SJCRH30 (cell line): Measurements from ENCODE around the gene EHD1. TPM values are rescaled to one million over a fixed set of nuclear protein-coding genes. Genes with fewer than 3 reads are reported as not detected.

Experiments used
- DNase-seq, 2 experiments: peaks; one replicate each; pipeline ENCODE4 v3.0.0-alpha.2; 2015 to 2020
- H3K27ac ChIP-seq: fragments of 250-450 bp; sonication (Bioruptor Pico); 2 replicates; pipeline ENCODE4 v1.5.1; 2020; ENCODE audit warnings: mild to moderate bottlenecking, moderate library complexity
- H3K27me3 ChIP-seq: fragments of 250-450 bp; sonication (Bioruptor Pico); 2 replicates; pipeline ENCODE4 v1.5.1; 2020; ENCODE audit warnings: mild to moderate bottlenecking, moderate library complexity
- H3K36me3 ChIP-seq: fragments of 250-450 bp; sonication (Bioruptor Pico); 2 replicates; pipeline ENCODE4 v1.5.1; 2020; ENCODE audit warnings: mild to moderate bottlenecking, moderate library complexity
- H3K4me1 ChIP-seq: fragments of 250-450 bp; sonication (Bioruptor Pico); 2 replicates; pipeline ENCODE4 v1.5.1; 2020; ENCODE audit warnings: mild to moderate bottlenecking, moderate library complexity
- H3K4me3 ChIP-seq: fragments of 250-450 bp; sonication (Bioruptor Pico); 2 replicates; pipeline ENCODE4 v1.5.1; 2020; ENCODE audit warnings: mild to moderate bottlenecking, moderate library complexity
- H3K9me3 ChIP-seq: fragments of 250-450 bp; sonication (Bioruptor Pico); replicated peaks from 2 replicates; pipeline ENCODE4 v1.5.1; 2020; ENCODE audit warnings: mild to moderate bottlenecking, moderate library complexity
- total RNA-seq: library from RNA; depleted of rRNA; stranded (reverse); fragments of >200 nt; shearing (Covaris generic); gene quantifications from 2 replicates; pipeline ENCODE4 v1.2.3, GENCODE V29; 2014

EHD1 gene
- total RNA-seq, 1 experiment from 2014 or later: 45.0 TPM

DNA sequence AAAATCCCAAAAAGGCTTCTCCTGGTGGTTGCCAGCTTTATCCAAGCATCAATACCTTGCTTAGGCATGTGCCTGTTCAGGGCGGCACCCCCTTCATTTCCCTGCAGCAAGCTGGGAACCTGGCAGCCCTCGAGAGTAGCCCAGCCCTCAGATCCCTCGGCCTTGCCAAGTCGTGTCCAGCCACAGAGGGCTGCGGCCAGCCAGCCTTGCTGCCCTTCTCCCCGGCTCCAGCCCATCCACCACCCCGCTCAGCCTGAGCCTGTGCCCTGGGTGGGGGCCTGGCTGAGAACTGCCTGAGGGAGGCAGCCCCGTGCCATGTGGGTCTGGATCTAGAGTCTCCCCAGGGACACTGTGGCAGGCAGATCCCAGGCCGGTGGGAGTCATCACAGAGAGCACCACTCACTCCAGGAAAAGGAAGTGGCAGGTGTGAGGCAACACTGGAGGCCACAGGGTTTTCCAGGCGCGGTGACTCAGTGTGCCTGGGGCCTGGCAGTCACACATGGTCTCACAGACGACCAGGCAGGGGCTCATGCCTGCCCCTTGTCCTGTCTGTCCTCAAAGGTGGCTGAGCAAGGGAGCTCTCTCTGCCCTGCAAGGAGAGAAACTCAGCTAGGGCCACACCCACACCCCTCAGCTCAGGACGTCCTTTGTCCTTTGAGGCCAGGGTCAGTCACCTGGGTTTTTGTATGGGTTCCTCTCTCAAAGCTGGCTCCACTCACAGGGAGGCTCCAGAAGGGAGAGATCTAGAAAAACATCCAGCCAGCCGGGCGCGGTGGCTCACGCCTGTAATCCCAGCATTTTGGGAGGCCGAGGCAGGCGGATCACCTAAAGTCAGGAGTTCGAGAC is 21.8 kb downstream of the EHD1 start:
- peaks cover 61% of the 10 kb centered on the region for H3K4me1 ChIP-seq
- DNase-seq: peak; percentile 80 to 86

DNA sequence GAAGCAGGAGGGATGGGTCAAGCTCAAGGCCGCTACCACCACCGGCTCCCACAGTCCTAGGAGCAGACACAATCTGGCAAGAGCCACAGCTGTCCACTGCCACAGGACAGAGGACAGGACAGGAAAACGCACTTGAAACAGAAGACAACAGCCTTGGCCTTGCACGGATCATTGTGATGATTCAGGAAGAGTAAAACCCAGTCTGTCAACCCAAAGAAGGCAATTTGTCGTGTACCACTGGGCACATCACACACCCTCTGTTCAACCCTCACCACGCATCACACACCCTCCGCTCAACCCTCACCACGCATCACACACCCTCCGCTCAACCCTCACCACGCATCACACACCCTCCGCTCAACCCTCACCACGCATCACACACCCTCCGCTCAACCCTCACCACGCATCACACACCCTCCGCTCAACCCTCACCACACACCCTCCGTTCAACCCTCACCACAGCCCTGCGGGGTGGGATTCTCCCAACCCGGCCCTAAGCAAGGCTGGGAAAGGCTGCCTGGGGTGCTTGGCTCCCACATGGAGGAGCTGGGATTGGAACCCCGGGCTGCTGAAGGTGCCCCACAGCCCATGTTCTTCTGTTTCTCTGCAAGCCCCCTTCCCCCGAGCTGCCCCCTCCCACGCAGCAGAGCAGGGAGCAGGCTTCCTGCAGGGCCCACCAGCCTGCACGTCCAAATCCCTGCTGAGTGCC is 22.7 kb downstream of the EHD1 start:
- Histone ChIP-seq H3K27me3 (no peaks in the 10 kb centered on the region), H3K9me3 (no peaks in the 10 kb centered on the region), H3K27ac (peak overlapping the region; percentile 73), H3K4me1 (peaks cover 64% of the 10 kb centered on the region), H3K4me3 (no peak overlapping the region), H3K36me3 (peaks cover 38% of the 10 kb centered on the region; the same call in 1 of the 2 replicates)
- no peak for DNase-seq

More for the DNA sequence above, 21.8 kb downstream of the EHD1 start:
- no peaks in the 10 kb centered on the region for H3K9me3 ChIP-seq
- no peaks in the 10 kb centered on the region for H3K27me3 ChIP-seq
- peak overlapping the region; percentile 73 for H3K27ac ChIP-seq
- peaks cover 38% of the 10 kb centered on the region; the same call in 1 of the 2 replicates for H3K36me3 ChIP-seq
- H3K4me3 ChIP-seq: no peak overlapping the region

DNA sequence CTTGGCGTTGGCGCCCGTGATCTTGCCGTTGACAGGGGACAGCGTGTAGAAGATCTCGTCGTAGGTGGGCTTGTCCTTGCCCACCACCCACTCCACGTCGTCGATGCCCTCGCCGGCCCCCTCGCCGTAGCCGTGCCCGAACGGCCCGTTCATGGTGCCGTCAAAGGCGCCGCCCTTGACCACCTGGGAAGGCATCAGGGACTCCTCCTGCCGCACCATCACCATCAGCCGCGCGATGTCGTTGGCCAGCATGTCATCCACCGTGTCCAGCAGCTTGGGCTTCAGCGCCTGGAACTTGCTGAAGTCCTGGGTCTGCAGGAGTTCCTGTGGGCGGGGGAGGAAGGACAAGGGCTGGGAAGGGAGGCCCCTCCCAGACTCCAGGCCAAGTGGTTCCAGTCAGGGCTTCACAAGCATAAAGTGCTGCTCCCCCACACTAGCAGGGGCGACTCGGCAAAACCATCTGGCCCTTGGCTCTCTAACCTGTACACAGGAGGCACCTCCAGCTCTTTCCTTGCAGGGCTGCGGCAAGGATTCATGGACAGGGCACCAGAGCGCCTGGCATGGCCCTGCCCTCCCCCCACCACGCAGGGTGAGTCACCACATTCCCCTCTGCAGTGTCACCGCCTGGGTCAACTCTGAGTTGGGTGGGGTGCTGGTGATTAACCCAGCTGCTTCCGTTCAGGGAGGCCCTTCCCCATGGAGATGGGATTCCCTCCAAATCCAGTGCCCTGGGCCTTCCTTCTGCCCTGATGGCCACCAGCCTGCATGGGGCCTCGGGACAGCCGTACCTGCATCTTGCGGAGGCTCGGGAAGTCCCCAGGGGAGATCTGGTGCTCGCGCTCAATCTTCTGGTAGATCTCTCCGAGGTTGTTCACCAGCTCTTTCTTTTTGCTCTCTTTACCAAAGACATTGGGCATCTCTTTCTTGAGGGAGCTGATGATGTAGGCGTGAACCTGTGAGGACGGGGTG is 23.6 kb downstream of the EHD1 start:
- no peaks in the 10 kb centered on the region for H3K9me3 ChIP-seq
- no peak overlapping the region for H3K4me3 ChIP-seq
- H3K27me3 ChIP-seq: no peaks in the 10 kb centered on the region
- H3K4me1 ChIP-seq: peaks cover 68% of the 10 kb centered on the region
- peak overlapping the region; percentile 73 for H3K27ac ChIP-seq
- H3K36me3 ChIP-seq: peaks cover 36% of the 10 kb centered on the region; the same call in 1 of the 2 replicates
- peak; percentile 75 to 82 for DNase-seq

DNA sequence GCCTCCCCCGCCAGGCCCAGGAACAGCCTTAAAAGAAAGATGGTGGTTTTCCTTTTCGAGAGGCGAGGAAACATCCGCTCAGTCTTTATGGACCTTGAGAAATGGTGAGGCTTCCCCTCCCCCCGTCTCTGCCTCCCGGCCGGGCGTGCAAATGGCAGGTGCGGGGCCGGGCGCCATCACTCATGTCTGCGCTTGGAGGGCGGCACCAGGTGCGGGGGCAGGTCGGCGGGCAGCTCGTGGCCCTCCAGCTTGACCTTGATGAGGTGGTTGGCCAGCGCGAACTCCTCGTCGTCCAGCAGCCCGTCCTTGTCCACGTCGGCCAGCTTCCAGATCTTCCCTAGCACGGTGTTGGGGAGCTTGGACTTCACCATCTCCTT is 24.3 kb downstream of the EHD1 start:
- H3K4me3 ChIP-seq: no peak overlapping the region
- H3K9me3 ChIP-seq: no peaks in the 10 kb centered on the region
- peaks cover 29% of the 10 kb centered on the region; the same call in 1 of the 2 replicates for H3K36me3 ChIP-seq
- peaks cover 62% of the 10 kb centered on the region for H3K4me1 ChIP-seq
- no peak for DNase-seq
- H3K27ac ChIP-seq: peak overlapping the region; percentile 73; the same call in 1 of the 2 replicates
- H3K27me3 ChIP-seq: no peaks in the 10 kb centered on the region

DNA sequence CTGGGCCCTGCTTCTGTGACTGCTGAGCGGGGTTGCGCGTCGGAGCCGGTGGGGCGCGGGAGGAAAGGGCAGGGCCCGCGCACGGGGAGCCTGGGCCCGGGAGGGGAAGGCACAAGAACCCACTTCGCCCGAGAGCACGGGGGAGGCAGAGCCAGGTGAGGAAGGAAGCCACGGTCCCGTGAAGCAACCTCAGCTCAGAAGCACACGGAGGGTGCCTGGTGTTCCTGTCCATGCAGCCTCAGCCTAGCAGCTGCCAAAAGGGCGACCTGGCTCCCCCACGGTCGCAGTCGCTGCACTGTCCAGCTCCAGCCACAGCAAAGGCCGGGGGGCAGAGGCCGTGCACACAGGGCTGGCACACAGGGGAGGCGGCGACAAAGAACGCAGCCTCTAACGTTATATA is 24.7 kb downstream of the EHD1 start:
- no peak for DNase-seq
- peaks cover 29% of the 10 kb centered on the region; the same call in 1 of the 2 replicates for H3K36me3 ChIP-seq
- peaks cover 58% of the 10 kb centered on the region for H3K4me1 ChIP-seq
- no peak overlapping the region for H3K4me3 ChIP-seq
- no peak overlapping the region for H3K27ac ChIP-seq
- H3K27me3 ChIP-seq: no peaks in the 10 kb centered on the region
- no peaks in the 10 kb centered on the region for H3K9me3 ChIP-seq

DNA sequence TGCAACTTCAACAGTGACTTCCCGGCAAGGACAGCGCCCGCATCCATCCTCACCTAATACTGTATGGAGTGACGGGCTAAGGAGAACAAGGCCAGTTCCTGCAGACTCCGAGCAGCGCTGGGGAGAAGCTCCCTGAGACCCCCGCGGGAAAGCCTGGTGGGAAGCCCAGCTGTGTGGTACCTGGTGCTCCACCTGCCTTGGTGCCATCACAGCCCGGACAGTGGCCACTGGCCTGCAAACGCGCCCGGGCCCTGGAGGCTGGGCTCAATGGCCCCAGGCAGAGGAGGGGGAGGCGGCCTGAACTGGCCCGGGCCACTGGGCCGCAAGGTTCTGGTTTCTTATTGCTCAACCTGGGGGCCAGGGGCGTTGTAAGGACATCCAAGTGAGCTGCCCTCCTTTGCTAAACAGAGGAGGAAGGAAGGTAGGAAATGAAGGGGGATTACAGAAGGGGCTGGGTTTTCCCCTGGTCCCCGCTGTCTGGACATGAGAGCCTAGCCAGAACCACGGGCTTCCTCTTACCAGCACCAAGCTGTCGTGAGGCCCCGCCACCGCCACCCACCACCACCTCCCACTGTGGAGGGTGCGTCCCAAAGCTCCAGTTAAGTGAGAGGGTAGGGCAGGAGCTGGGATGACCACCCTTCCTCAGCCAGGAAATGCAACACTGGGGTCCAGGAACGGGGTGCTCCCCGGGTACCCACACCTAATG is 25.5 kb downstream of the EHD1 start:
- Histone ChIP-seq H3K4me1 (peaks cover 51% of the 10 kb centered on the region), H3K27ac (no peak overlapping the region), H3K9me3 (no peaks in the 10 kb centered on the region), H3K36me3 (peaks cover 28% of the 10 kb centered on the region; the same call in 1 of the 2 replicates), H3K4me3 (no peak overlapping the region), H3K27me3 (no peaks in the 10 kb centered on the region)
- no peak for DNase-seq

DNA sequence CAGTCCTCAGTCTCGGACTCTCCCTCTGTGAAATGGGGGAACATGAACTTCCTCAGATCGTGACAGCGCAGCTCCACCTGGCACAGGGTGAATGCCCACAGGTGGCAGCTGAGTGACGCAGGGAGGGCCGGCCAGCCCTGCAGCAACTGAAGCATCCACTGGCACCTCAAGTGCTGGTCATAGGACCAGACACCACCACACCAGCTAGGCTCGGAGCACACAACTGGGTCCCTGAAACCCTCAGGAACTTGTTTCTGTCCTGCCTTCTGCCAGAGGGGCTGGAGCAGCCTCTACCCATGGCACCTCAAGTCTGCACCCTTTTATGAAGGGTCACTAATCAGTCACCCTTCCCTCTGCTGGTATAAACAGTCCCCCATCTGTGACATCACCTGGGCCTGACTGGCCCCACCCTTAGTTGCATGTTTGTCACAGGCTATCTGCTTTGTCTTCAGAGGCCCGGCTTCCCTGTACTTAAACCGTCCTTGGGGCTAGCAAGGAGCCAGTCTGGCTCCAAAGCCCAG is 26.5 kb downstream of the EHD1 start:
- no peak overlapping the region for H3K27ac ChIP-seq
- DNase-seq: no peak
- H3K9me3 ChIP-seq: no peaks in the 10 kb centered on the region
- no peak overlapping the region for H3K4me3 ChIP-seq
- H3K4me1 ChIP-seq: peaks cover 43% of the 10 kb centered on the region
- no peaks in the 10 kb centered on the region for H3K27me3 ChIP-seq
- H3K36me3 ChIP-seq: peaks cover 20% of the 10 kb centered on the region; the same call in 1 of the 2 replicates

DNA sequence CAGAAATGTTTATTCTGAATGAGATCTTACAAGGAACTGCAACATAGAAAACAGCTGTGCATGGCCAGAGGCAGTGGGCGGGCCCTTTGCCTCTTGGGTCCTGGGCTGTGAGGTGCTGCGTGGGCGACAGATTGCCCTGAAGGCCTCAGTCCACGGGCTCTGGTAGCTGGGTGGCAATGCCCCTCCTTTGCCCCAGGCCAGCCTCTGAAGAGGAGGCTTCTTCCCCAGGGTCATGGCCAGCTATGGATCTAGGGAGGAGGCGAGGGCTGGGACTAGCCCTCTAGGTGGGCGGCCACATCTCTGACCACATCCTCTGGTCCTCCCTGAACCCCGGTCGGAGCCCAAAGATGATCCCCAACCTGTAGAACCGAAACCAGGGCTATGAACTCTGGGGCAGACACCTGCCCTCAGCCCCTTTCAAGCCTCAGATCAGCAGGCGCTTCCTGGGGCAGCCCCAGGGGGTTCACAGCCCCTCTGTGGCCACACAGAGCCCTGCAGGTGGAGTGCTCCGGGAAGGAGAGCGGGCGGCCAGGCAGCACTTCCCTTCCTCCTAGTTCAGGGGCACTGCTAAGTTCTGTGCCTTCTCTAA is 27.3 kb downstream of the EHD1 start:
- Histone ChIP-seq H3K9me3 (no peaks in the 10 kb centered on the region), H3K27ac (no peak overlapping the region), H3K36me3 (peaks cover 19% of the 10 kb centered on the region; the same call in 1 of the 2 replicates), H3K4me1 (peaks cover 34% of the 10 kb centered on the region), H3K4me3 (no peak overlapping the region), H3K27me3 (no peaks in the 10 kb centered on the region)
- peak; percentile 47 to 60 for DNase-seq

DNA sequence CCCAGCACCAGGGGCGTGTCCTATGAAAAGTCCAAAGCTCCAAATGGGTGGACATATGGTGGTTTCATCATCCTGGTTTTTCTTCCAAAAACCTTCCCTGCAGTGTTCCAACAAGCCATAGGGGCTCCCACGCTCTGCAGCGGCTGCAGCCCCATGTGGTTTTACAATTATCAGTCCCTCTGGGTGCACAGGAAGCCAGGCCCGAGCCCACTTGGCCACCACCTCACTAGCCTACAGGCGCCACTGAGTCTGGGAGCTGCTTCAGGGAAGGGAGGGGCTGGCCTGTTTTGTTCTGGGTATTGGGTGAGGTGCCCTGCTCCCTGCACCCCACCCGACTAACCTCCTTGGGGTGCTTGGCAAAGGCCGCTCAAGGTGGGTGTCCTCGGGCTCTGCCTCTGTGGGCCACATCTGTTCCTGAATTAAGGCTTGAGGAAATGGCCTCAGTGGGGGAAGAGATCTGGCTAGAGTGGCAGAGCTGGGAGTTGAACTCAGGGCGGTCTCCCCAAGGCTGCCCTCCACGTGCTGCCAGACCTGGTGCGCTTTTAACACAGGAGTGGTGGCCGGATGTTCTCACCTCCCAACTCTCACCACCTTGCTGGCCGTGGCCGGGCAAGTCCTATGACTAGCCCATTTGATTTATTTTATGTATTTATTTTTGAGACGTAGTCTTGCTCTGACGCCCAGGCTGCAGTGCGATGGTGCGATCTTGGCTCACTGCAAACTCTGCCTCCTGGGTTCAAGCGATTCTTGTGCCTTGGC is 28.6 kb downstream of the EHD1 start:
- no peak for DNase-seq
- Histone ChIP-seq H3K27ac (no peak overlapping the region), H3K9me3 (no peaks in the 10 kb centered on the region), H3K36me3 (peaks cover 14% of the 10 kb centered on the region; the same call in 1 of the 2 replicates), H3K4me1 (peaks cover 22% of the 10 kb centered on the region), H3K4me3 (no peak overlapping the region), H3K27me3 (no peaks in the 10 kb centered on the region)

DNA sequence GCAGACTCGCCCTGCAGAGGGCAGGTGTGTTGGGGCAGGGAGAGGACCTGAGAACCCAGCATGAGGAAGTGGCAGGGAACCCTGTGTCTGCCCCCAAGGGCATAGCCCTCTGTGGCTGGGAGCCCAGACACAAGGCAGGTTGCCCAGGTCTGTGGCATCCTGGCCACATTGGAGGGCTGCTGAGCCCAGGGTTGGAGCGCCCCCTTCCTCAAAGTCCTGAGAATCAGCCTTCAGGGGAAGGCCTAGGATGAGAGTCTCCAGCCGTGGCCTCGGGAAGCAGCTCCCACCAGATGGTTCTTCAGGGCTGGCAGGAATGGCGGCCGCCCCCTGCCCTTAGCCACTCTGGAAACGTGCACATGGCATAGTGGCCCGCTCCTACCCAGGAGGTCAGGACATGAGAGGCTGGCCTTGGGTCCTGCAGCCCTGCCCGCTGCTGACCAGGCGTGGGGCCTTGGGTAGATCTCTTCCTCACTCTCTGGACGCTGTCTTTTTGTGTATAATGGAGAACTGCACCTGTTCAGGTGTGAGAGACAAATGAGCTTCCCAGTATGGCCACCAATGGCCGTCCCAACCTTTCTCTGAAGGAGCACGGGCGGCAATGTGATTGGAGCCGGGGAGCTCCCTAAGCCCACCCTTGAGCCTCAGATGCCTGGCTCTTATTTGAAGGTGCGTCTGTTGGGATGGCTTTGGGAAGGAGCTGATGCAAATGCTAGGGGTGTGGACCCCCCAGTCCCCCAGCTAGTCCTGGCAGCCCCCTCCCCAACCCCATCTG is 29.4 kb downstream of the EHD1 start:
- Histone ChIP-seq H3K4me1 (peaks cover 15% of the 10 kb centered on the region), H3K27ac (no peak overlapping the region), H3K4me3 (no peak overlapping the region), H3K9me3 (no peaks in the 10 kb centered on the region), H3K36me3 (peaks cover 11% of the 10 kb centered on the region; the same call in 1 of the 2 replicates), H3K27me3 (no peaks in the 10 kb centered on the region)
- no peak for DNase-seq

DNA sequence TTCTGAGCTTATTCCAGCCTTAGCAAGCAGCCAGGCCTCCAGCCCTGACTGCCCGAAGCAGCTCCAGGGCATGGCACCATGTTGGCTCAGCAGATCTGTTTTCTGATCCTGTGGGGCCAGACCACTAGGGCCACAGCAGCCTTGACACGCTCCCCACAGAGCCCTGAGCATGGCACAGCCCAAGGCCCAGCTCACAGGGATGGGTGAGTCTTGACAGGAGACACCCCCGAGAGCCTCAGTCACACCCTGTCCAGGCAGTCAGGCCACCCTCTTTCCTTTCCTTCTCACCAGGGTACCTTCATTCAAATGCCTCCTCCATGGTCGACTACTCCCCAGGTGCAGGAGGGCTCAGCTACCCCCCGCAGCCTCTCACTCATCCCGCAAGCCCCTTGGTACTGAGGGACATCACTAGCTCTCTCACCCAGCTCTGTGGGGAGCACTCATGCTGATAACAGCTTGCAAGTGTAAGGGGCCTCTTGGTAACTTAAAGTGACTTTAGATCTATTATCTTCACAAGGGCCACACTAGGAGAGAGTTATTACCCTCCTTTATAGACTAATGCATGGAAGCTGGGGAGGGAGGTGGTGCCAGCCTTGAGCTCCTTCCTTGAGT is 30.1 kb downstream of the EHD1 start:
- no peak overlapping the region for H3K4me3 ChIP-seq
- H3K36me3 ChIP-seq: peaks cover 5% of the 10 kb centered on the region; the same call in 1 of the 2 replicates
- H3K27me3 ChIP-seq: no peaks in the 10 kb centered on the region
- H3K4me1 ChIP-seq: peaks cover 21% of the 10 kb centered on the region
- H3K27ac ChIP-seq: no peak overlapping the region
- DNase-seq: no peak
- H3K9me3 ChIP-seq: no peaks in the 10 kb centered on the region
